ENCODE data around the gene AK5. TPM values are rescaled to one million over a fixed set of nuclear protein-coding genes. Genes with fewer than 3 reads are reported as not detected.

The AK5 gene
- total and polyA plus RNA-seq, 2 donors (not counting 1 experiment from before 2014, with no cell fraction given) = 0.18 TPM; not detected in 1

GRCh38 chr1:77594366-77595112 is 312.7 kb downstream of the AK5 start:
- H3K4me1 ChIP-seq (ENCODE audit: control insufficient read depth in 2 of 2, insufficient read depth in 2 of 2, low read length in 2 of 2) = peaks cover 0 to 5% of the 10 kb centered on the region in 2 donors
- H3K9me3 ChIP-seq (ENCODE audit: control extremely low read depth in 1 of 3, control insufficient read depth in 2 of 3, insufficient read depth in 1 of 3, low read length in 2 of 3) = peaks cover 0 to 2% (median 0%) of the 10 kb centered on the region in 3 donors
- Mint-ChIP-seq H3K4me3 (no peak overlapping the region), H3K27ac (no peak overlapping the region), H3K27me3 (no peaks in the 10 kb centered on the region), H3K4me1 (peaks cover 19% of the 10 kb centered on the region), H3K9me3 (ENCODE audit: insufficient read depth) (no peaks in the 10 kb centered on the region)
- no peaks in the 10 kb centered on the region for H4K20me1 ChIP-seq (ENCODE audit: control insufficient read depth, insufficient read depth, low read length, poor library complexity, severe bottlenecking)
- POLR2A ChIA-PET = no interaction called here
- H3K4me3 ChIP-seq (ENCODE audit: control extremely low read depth in 1 of 5, extremely low read depth in 1 of 5, insufficient read depth in 1 of 5, low read depth in 2 of 5, low read length in 4 of 5) = no peak overlapping the region
- H3K9ac ChIP-seq (ENCODE audit: low read length) = no peak overlapping the region
- DNase-seq (no peak), ATAC-seq (ENCODE audit: low read depth) (no peak)
- H3K79me2 ChIP-seq (ENCODE audit: control insufficient read depth, insufficient read depth, low read length) = no peaks in the 10 kb centered on the region
- peaks cover 1 to 6% of the 10 kb centered on the region in 2 experiments for H3K36me3 ChIP-seq (replicated peaks in 1 of 2; ENCODE audit: control extremely low read depth in 1 of 2, control insufficient read depth in 1 of 2, extremely low read depth in 1 of 2, insufficient read depth in 2 of 2, low read length in 1 of 2)
- intact Hi-C loops (cut with micrococcal nuclease) = no loop called here
- no peak overlapping the region for H3K4me2 ChIP-seq (replicated peaks; ENCODE audit: low read depth, low read length, poor library complexity, severe bottlenecking)
- no peaks in the 10 kb centered on the region for H3K27me3 ChIP-seq (replicated peaks in 1 of 4; ENCODE audit: control extremely low read depth in 1 of 4, control insufficient read depth in 3 of 4, insufficient read depth in 4 of 4, low read length in 3 of 4)
- no peak overlapping the region for H2AFZ ChIP-seq (ENCODE audit: insufficient read depth, low read depth, low read length, poor library complexity, severe bottlenecking)
- CTCF ChIA-PET = interaction anchor here (0.6 kb wide), 1 partner anchor 560 kb away, joined by 3 read pairs; no protein-coding TSS in a partner anchor
- no peak overlapping the region for H3K27ac ChIP-seq (ENCODE audit: low read length in 2 of 2)
- no CpG with 5 or more reads among the region's 1 CpG for WGBS (ENCODE audit: insufficient coverage)
- no peak for TF ChIP-seq EZH2 (IDR thresholded peaks at IDR 0.05; ENCODE audit: borderline replicate concordance, insufficient read depth, low read depth, low read length, poor library complexity, severe bottlenecking)
- TF ChIP-seq, protein P1, sequence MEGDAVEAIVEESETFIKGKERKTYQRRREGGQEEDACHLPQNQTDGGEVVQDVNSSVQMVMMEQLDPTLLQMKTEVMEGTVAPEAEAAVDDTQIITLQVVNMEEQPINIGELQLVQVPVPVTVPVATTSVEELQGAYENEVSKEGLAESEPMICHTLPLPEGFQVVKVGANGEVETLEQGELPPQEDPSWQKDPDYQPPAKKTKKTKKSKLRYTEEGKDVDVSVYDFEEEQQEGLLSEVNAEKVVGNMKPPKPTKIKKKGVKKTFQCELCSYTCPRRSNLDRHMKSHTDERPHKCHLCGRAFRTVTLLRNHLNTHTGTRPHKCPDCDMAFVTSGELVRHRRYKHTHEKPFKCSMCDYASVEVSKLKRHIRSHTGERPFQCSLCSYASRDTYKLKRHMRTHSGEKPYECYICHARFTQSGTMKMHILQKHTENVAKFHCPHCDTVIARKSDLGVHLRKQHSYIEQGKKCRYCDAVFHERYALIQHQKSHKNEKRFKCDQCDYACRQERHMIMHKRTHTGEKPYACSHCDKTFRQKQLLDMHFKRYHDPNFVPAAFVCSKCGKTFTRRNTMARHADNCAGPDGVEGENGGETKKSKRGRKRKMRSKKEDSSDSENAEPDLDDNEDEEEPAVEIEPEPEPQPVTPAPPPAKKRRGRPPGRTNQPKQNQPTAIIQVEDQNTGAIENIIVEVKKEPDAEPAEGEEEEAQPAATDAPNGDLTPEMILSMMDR (IDR thresholded peaks at IDR 0.05) = no peak

- Mint-ChIP-seq H3K27ac (no peak overlapping the region), H3K4me3 (no peak overlapping the region), H3K4me1 (peaks cover 17% of the 10 kb centered on the region), H3K27me3 (no peaks in the 10 kb centered on the region), H3K9me3 (ENCODE audit: insufficient read depth) (no peaks in the 10 kb centered on the region)
- Histone ChIP-seq H3K27ac (ENCODE audit: low read length in 2 of 2) (no peak overlapping the region), H3K79me2 (ENCODE audit: control insufficient read depth, insufficient read depth, low read length) (no peaks in the 10 kb centered on the region), H3K9ac (ENCODE audit: low read length) (no peak overlapping the region), H3K9me3 (ENCODE audit: control extremely low read depth in 1 of 3, control insufficient read depth in 2 of 3, insufficient read depth in 1 of 3, low read length in 2 of 3) (peaks cover 0 to 2% (median 0%) of the 10 kb centered on the region in 3 donors), H3K4me2 (replicated peaks; ENCODE audit: low read depth, low read length, poor library complexity, severe bottlenecking) (no peak overlapping the region), H2AFZ (ENCODE audit: insufficient read depth, low read depth, low read length, poor library complexity, severe bottlenecking) (no peak overlapping the region), H3K36me3 (replicated peaks in 1 of 2; ENCODE audit: control extremely low read depth in 1 of 2, control insufficient read depth in 1 of 2, extremely low read depth in 1 of 2, insufficient read depth in 2 of 2, low read length in 1 of 2) (peaks cover 0 to 6% of the 10 kb centered on the region in 2 experiments), H3K4me3 (ENCODE audit: control extremely low read depth in 1 of 5, extremely low read depth in 1 of 5, insufficient read depth in 1 of 5, low read depth in 2 of 5, low read length in 4 of 5) (no peak overlapping the region), H3K27me3 (replicated peaks in 1 of 4; ENCODE audit: control extremely low read depth in 1 of 4, control insufficient read depth in 3 of 4, insufficient read depth in 4 of 4, low read length in 3 of 4) (no peaks in the 10 kb centered on the region), H3K4me1 (ENCODE audit: control insufficient read depth in 2 of 2, insufficient read depth in 2 of 2, low read length in 2 of 2) (peaks cover 0 to 5% of the 10 kb centered on the region in 2 donors), H4K20me1 (ENCODE audit: control insufficient read depth, insufficient read depth, low read length, poor library complexity, severe bottlenecking) (no peaks in the 10 kb centered on the region)
- no peak for DNase-seq
- ChIA-PET CTCF (no interaction called here), POLR2A (no interaction called here)
- WGBS (ENCODE audit: insufficient coverage) = no CpG with 5 or more reads among the region's 1 CpG
- TF ChIP-seq, protein P1 (IDR thresholded peaks at IDR 0.05) = no peak
- no peak for TF ChIP-seq EZH2 (IDR thresholded peaks at IDR 0.05; ENCODE audit: borderline replicate concordance, insufficient read depth, low read depth, low read length, poor library complexity, severe bottlenecking)
- no peak for ATAC-seq (ENCODE audit: low read depth)
- intact Hi-C loops (cut with micrococcal nuclease) = no loop called here
Measured at GRCh38 chr1:77597310-77597709, 315.5 kb downstream of the AK5 start.

Data from B cell (primary cell).